GM21723 (cell line): ENCODE data around the gene PRRX1.

Experiments
- ATAC-seq: cut with Tn5 transposase; IDR thresholded peaks from one replicate; pipeline ENCODE4 v1.9.1; 2021; ENCODE audit warnings: mild to moderate bottlenecking, moderate library complexity; ENCODE audit not compliant: unreplicated experiment

The PRRX1 gene

GRCh38 chr1:170758992-170759391, 95.1 kb downstream of the PRRX1 start:
- no peak for ATAC-seq

DNA sequence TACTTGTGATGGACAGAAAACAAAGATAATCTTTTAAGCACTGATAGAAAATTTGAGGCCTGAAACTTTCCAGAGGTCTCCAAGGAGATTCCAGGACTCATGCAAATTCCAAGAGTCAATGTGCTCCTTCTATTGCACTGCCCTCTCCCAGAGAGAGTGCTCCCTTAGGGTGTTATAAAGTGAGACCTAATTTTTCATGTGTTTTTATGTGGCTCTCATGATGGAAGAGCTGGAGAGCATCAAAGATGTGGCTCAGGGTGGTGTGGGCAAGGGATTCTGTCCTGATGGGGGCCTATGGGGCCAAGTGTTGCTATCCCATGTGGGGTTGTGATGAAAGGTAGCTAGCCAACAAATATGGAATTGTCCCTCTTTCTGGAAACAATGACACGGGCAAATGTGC, 101.3 kb downstream of the PRRX1 start:
- no peak for ATAC-seq

DNA sequence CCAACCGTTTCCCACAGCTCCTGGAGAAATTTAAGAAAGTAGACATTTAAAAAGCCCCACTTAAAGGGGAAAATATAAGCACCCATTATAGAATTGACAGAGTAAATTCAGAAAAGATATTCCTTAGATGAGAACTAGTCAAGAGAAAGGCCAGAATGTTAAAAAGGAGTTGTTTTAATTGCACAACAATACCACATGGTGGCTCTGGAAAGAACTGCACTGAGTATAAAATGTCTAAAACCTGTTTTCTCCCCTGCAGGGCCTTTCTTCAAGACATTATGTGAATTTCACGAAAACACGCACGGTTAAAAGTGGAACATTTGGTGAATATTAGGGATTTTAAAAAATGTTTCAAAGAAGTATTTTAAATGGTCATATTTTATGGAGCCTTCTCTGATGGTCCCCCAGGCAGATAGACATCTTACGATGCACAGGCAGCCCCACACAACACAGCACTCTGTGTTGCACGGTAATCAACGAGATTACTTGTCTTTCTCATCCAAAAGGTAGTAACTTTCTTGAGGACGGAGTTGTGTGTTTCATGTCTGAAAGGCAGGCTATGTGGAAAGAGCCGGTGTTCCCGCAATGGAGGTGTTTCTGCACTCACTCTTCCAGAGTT, 101.9 kb downstream of the PRRX1 start:
- ATAC-seq: no peak

GRCh38 chr1:170768929-170769328, 105.0 kb downstream of the PRRX1 start:
- no peak for ATAC-seq

DNA sequence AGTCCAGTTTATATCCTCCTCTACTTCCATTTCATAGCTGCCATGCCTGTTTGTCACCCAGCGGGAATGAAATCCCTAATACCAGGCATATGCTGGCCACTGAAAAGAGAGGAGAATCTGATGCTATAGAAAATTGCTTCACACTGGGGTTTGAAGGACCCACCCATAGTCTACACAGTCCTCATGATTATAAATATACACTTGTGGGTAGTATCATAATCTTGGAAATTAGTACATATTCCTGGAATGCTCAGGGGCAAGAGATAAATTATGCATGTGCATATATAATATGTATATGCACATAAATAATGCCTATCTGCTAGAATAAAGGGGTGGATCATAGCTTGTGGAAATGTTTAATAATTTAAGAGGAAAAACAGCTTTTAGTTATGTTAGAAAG, 105.8 kb downstream of the PRRX1 start:
- no peak for ATAC-seq

DNA sequence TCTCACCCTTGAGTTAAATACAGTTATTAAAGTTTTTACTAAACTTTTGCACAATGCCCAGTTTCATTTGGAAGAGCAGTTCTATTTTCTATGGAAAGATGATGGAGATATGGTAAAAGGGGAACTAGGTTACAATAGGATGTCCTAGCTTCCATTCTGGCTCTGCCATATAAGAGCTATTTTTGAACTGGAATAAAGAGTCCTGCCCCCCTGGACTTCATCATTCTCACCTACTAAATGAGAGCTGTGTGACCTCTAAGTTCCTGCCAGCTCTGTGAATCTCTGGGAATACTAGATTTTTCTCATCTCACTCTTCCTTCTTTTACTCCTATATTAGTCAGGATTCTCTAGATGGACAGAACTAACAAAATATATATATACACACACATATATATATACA, 106.3 kb downstream of the PRRX1 start:
- ATAC-seq: no peak

DNA sequence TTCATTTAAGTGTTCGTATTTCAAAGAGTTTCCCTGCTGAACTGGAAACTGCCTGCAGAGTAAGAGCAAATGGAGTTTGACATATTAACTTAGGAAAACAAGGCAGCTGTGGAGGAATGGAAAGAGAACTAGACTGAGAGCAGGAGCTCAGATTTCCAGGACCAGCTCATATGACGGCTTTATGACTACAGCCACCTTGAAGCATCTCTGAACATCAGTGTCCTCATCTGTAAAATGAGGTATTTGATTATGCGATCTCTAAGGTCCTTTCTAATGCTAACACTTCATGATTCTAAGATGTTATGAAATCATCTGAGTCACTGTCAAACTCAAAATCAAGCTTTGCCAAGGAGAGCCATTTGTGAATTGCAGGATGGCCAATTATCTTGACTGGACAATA, 112.3 kb downstream of the PRRX1 start:
- ATAC-seq: no peak

DNA sequence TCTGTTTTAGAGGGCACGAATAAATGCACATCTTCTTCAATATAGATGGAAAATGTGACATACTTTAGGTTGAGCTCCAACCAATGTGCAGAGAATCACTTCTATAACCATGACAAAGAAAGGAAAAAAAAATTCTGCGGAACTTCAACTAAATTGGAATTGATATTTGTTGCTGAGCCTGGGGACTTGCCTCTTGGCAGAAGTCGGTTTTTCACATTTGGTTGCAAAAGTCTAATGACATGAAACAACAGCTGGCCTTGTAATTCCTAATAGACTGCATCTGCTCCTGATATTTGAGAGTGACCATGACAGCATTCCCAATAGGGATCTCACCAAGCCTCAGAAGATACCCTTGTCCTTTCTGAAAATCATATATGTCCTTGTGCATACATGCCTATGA, 112.8 kb downstream of the PRRX1 start:
- no peak for ATAC-seq
